Spleen (tissue), 11 donors: ENCODE results near the gene TMEM135. TPM values are rescaled to one million over a fixed set of nuclear protein-coding genes. Genes with fewer than 3 reads are reported as not detected.
"Not testable (repeated sequence)": the region's sequence is repeated elsewhere in the genome, so short reads cannot be mapped to it uniquely, and the experiment has no call there.

Experiments used
- DNase-seq: peaks from one replicate; pipeline ENCODE4 v3.0.0-alpha.2; 2020
- H3K27ac ChIP-seq, 8 donors: fragments of 200-600 bp; sonication (generic) in 7 of 8; 1 replicate in 4 of 8; 2 replicates in 4 of 8; pipeline versions ENCODE4 v1.5.0 to v1.8.0; 2016 to 2021; ENCODE audit warnings: inconsistent platforms in 4 of 8, mild to moderate bottlenecking in 4 of 8, moderate library complexity in 1 of 8
- H3K27me3 ChIP-seq, 7 donors: fragments of 200-600 bp; sonication (generic) in 6 of 7; replicated peaks in 1 of 7; 1 replicate in 4 of 7; 2 replicates in 3 of 7; pipeline versions ENCODE4 v1.5.0 to v1.8.0; 2016 to 2021; ENCODE audit warnings: inconsistent platforms in 3 of 7, mild to moderate bottlenecking in 1 of 7
- H3K36me3 ChIP-seq, 6 donors: fragments of 200-600 bp; sonication (generic) in 5 of 6; 1 replicate in 4 of 6; 2 replicates in 2 of 6; pipeline versions ENCODE4 v1.5.0 to v1.8.0; 2016 to 2021; ENCODE audit warnings: inconsistent platforms in 2 of 6
- H3K4me1 ChIP-seq, 6 donors: fragments of 200-600 bp; sonication (generic) in 5 of 6; 1 replicate in 3 of 6; 2 replicates in 3 of 6; pipeline versions ENCODE4 v1.5.0 to v1.8.0; 2016 to 2021; ENCODE audit warnings: inconsistent platforms in 3 of 6
- H3K4me3 ChIP-seq, 8 donors: fragments of 200-600 bp; sonication (generic) in 7 of 8; 1 replicate in 4 of 8; 2 replicates in 4 of 8; pipeline versions ENCODE4 v1.5.0 to v1.8.0; 2016 to 2021; ENCODE audit warnings: inconsistent platforms in 4 of 8, mild to moderate bottlenecking in 4 of 8, moderate library complexity in 2 of 8
- H3K9me3 ChIP-seq, 8 donors: fragments of 200-600 bp; sonication (generic) in 7 of 8; 1 replicate in 4 of 8; 2 replicates in 4 of 8; pipeline versions ENCODE4 v1.5.0 to v1.8.0; 2016 to 2021; ENCODE audit warnings: inconsistent platforms in 4 of 8
- CTCF ChIP-seq, 11 experiments: fragments of 200-600 bp in 7 of 11; fragments of 450-650 bp in 4 of 11; sonication (generic) in 4 of 11; IDR thresholded peaks in 8 of 11; conservative IDR thresholded peaks in 3 of 11; 1 replicate in 7 of 11; 2 replicates in 4 of 11; pipeline versions ENCODE4 v1.4.0 to v1.8.0; 2016 to 2021; ENCODE audit warnings: antibody characterized with exemption in 11 of 11, inconsistent platforms in 4 of 11, mild to moderate bottlenecking in 1 of 11
- POLR2A ChIP-seq, 3 donors: fragments of 450-650 bp; IDR thresholded peaks; one replicate each; pipeline ENCODE4 v1.5.1; 2017; ENCODE audit warnings: antibody characterized with exemption in 3 of 3, mild to moderate bottlenecking in 1 of 3
- POLR2AphosphoS5 ChIP-seq, 3 donors: sonication (generic); formaldehyde crosslinking; IDR thresholded peaks; one replicate each; pipeline ENCODE4 v1.5.1; 2017; ENCODE audit warnings: antibody characterized with exemption in 3 of 3
- WGBS, 5 donors: extraction: QIAGEN DNeasy Blood & Tissue Kit in 3 of 5; methylation state at CpG; one replicate each; pipeline versions ENCODE4 v1.1.5 to v1.1.7; 2013 to 2018; 5-methylcytosine and 5-hydroxymethylcytosine counted together
- intact Hi-C: fragments of 100-400 bp; cut with DNase I; formaldehyde crosslinking; loops from one replicate; pipeline ENCODE4 v1.15.0; 2023; ENCODE audit warnings: low total_unique reads
- polyA plus RNA-seq, 3 donors: library from polyadenylated mRNA; stranded (reverse); fragments of 200-250 nt; gene quantifications; one replicate each; pipeline ENCODE4 v1.2.1, GENCODE V29; 2013
- total RNA-seq, 7 donors: library from RNA; depleted of rRNA in 3 of 7; stranded (reverse); fragments of >200 nt in 3 of 7; fragmentation: NEBNext Ultra II Directional in 4 of 7; extraction: Animal tissue kit (Norgen Biotek cat#: 25700) in 4 of 7; gene quantifications; one replicate each; pipeline versions ENCODE4 v1.1.0 to v1.2.1, GENCODE V29; 2016 to 2021
- donor health status: healthy with polysubstance abuse.
- donor health status: DM: no; HTN: no; CAD: no; lungs with moderate emphysema.
- donor health status: DM: no; HTN: no; CAD: no.
- donor health status: Bipolar disorder and iron deficiency.
- donor health status: healthy.
- donor health status: DM: no; HTN: no; CAD: no.
- donor health status: DM: yes; HTN: yes; CAD: no.

Gene TMEM135
- total and polyA plus RNA-seq, 10 donors = 3.5 to 31.7 (median 20.7) TPM

- Histone ChIP-seq H3K9me3 (no peaks in the 10 kb centered on the region), H3K4me3 (no peak overlapping the region), H3K4me1 (no peaks in the 10 kb centered on the region), H3K36me3 (no peaks in the 10 kb centered on the region), H3K27ac (no peak overlapping the region), H3K27me3 (no peaks in the 10 kb centered on the region)
- DNase-seq = no peak
- no peak for TF ChIP-seq CTCF (IDR thresholded peaks at IDR 0.05 in 8 of 11, conservative IDR thresholded peaks at IDR 0.05 in 3 of 11)
- no peak for TF ChIP-seq POLR2A (IDR thresholded peaks at IDR 0.05)
- TF ChIP-seq POLR2AphosphoS5 (IDR thresholded peaks at IDR 0.05) = no peak
- intact Hi-C loops = no loop called here
Observed at GRCh38 chr11:87265132-87265531, 227.4 kb downstream of the TMEM135 start.

GRCh38 chr11:87265979-87266378 is 228.2 kb downstream of the TMEM135 start:
- no peaks in the 10 kb centered on the region for H3K27me3 ChIP-seq
- intact Hi-C loops = no loop called here
- no peak for DNase-seq
- no peak overlapping the region for H3K4me3 ChIP-seq
- TF ChIP-seq CTCF (IDR thresholded peaks at IDR 0.05 in 8 of 11, conservative IDR thresholded peaks at IDR 0.05 in 3 of 11) = no peak
- no peak for TF ChIP-seq POLR2AphosphoS5 (IDR thresholded peaks at IDR 0.05)
- no peak for TF ChIP-seq POLR2A (IDR thresholded peaks at IDR 0.05)
- no peaks in the 10 kb centered on the region for H3K4me1 ChIP-seq
- H3K27ac ChIP-seq = no peak overlapping the region
- no peaks in the 10 kb centered on the region for H3K9me3 ChIP-seq
- no peaks in the 10 kb centered on the region for H3K36me3 ChIP-seq

GRCh38 chr11:87266751-87267150 is 229.0 kb downstream of the TMEM135 start:
- TF ChIP-seq POLR2AphosphoS5 (IDR thresholded peaks at IDR 0.05) = no peak
- TF ChIP-seq POLR2A (IDR thresholded peaks at IDR 0.05) = no peak
- Histone ChIP-seq H3K9me3 (no peaks in the 10 kb centered on the region), H3K4me3 (no peak overlapping the region), H3K27ac (no peak overlapping the region), H3K36me3 (no peaks in the 10 kb centered on the region), H3K4me1 (no peaks in the 10 kb centered on the region), H3K27me3 (no peaks in the 10 kb centered on the region)
- WGBS, 5 donors = 73 to 95% (median 75%) methylated on average over 2 of the region's 2 CpGs
- intact Hi-C loops = no loop called here
- no peak for DNase-seq

- DNase-seq, H3K4me1 ChIP-seq, H3K4me3 ChIP-seq, H3K27ac ChIP-seq, H3K9me3 ChIP-seq, H3K27me3 ChIP-seq, intact Hi-C loops, H3K36me3 ChIP-seq: not testable (repeated sequence)
- 93 to 97% (median 96%) methylated on average over 4 of the region's 4 CpGs for WGBS, 5 donors
Observed at GRCh38 chr11:87271951-87272350, 234.2 kb downstream of the TMEM135 start.

- H3K9me3 ChIP-seq = no peaks in the 10 kb centered on the region
- H3K36me3 ChIP-seq = no peaks in the 10 kb centered on the region
- H3K27me3 ChIP-seq = no peaks in the 10 kb centered on the region
- DNase-seq = no peak
- 78 to 94% (median 84%) methylated on average over 1 of the region's 1 CpG for WGBS, 5 donors
- no peak overlapping the region for H3K4me3 ChIP-seq
- intact Hi-C loops = no loop called here
- H3K27ac ChIP-seq = no peak overlapping the region
- H3K4me1 ChIP-seq = no peaks in the 10 kb centered on the region
- TF ChIP-seq POLR2AphosphoS5 (IDR thresholded peaks at IDR 0.05) = no peak
- no peak for TF ChIP-seq CTCF (IDR thresholded peaks at IDR 0.05 in 8 of 11, conservative IDR thresholded peaks at IDR 0.05 in 3 of 11)
- TF ChIP-seq POLR2A (IDR thresholded peaks at IDR 0.05) = no peak
Observed at GRCh38 chr11:87275176-87275575, 237.4 kb downstream of the TMEM135 start.
